ENCODE results near the gene ACTC1.

The ACTC1 gene

DNA sequence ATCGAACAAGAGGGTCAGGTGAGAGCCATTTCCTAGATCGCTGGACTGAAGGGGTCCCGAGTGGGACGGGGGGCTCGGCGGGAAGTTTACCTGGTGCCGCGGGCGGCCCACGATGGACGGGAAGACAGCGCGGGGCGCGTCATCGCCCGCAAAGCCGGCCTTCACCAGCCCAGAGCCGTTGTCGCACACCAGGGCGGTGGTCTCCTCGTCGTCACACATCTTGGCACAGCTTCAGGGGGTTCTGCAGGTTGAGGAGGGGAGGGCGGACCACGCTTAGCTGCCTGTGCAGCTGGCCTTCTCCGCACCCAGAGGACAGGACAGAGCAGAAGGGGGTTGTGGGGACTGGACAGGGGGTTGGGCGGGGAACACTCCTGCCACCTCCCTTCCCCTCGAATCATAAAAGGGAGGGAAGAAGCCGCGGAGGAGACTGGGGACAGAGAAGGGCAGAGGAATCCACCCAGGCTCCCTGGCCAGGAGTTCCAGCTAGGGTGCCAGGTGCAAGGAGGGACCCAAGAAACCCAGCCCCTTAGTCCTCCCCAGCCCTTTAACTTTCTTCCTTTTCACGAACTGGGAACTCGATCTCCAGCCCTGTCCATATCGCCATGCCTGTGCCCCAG is 651 bp downstream of the ACTC1 start:
- Histone ChIP-seq H3K27ac (no peak overlapping the region), H3K36me3 (replicated peaks) (no peaks in the 10 kb centered on the region), H3K4me3 (ENCODE audit: low read depth, low read length) (no peak overlapping the region), H3K27me3 (replicated peaks) (peaks cover 19% of the 10 kb centered on the region)
- DNase-seq, result no peak
- TF ChIP-seq, protein P1, sequence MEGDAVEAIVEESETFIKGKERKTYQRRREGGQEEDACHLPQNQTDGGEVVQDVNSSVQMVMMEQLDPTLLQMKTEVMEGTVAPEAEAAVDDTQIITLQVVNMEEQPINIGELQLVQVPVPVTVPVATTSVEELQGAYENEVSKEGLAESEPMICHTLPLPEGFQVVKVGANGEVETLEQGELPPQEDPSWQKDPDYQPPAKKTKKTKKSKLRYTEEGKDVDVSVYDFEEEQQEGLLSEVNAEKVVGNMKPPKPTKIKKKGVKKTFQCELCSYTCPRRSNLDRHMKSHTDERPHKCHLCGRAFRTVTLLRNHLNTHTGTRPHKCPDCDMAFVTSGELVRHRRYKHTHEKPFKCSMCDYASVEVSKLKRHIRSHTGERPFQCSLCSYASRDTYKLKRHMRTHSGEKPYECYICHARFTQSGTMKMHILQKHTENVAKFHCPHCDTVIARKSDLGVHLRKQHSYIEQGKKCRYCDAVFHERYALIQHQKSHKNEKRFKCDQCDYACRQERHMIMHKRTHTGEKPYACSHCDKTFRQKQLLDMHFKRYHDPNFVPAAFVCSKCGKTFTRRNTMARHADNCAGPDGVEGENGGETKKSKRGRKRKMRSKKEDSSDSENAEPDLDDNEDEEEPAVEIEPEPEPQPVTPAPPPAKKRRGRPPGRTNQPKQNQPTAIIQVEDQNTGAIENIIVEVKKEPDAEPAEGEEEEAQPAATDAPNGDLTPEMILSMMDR (IDR thresholded peaks at IDR 0.05; ENCODE audit: low read depth, low read length, missing control alignments), result no peak
- in situ Hi-C loops (cut with HindIII; ENCODE audit: low pct_ligation_motif_present, low sequenced_read_pairs), result no loop called here

DNA sequence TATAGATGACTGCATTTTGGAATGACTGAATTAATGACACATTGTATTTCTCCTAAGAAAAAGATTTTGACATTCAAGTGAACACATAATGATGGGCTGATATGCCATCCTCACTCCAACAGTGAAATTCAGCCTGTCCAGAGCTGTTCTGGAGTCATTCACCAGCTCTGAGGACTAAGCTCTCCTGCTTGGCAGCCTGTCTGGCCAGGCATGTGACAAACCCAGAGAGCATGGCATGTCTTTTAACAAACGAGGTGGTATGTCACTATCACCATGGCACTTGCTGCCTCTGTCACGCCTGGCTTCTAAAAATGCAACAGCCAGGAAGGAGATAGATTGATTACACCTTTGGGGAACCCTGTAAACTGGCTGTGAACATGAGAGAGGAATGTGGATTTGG is 1.4 kb downstream of the ACTC1 start:
- in situ Hi-C loops (cut with HindIII; ENCODE audit: low pct_ligation_motif_present, low sequenced_read_pairs), result no loop called here
- DNase-seq, result no peak
- Histone ChIP-seq H3K27ac (no peak overlapping the region), H3K36me3 (replicated peaks) (no peaks in the 10 kb centered on the region), H3K27me3 (replicated peaks) (peaks cover 19% of the 10 kb centered on the region), H3K4me3 (ENCODE audit: low read depth, low read length) (no peak overlapping the region)
- TF ChIP-seq, protein P1 (IDR thresholded peaks at IDR 0.05; ENCODE audit: low read depth, low read length, missing control alignments), result no peak

DNA sequence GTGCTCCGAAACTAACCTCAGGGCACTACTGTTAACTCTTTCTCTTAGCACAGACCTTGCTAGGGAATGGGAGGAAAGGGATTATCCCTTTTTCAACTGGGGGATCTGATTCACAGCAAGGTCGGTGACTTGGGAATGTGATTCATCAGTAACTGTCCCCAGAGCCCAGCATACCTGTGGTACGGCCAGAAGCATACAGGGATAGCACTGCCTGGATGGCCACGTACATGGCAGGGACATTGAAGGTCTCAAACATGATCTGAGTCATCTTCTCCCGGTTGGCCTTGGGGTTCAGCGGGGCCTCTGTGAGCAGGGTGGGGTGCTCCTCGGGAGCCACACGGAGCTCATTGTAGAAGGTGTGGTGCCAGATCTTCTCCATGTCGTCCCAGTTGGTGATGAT is 2.3 kb downstream of the ACTC1 start:
- no peak overlapping the region for H3K4me3 ChIP-seq (ENCODE audit: low read depth, low read length)
- TF ChIP-seq, protein P1 (IDR thresholded peaks at IDR 0.05; ENCODE audit: low read depth, low read length, missing control alignments), result no peak
- peaks cover 19% of the 10 kb centered on the region for H3K27me3 ChIP-seq (replicated peaks)
- no peak overlapping the region for H3K27ac ChIP-seq
- no peak for DNase-seq
- in situ Hi-C loops (cut with HindIII; ENCODE audit: low pct_ligation_motif_present, low sequenced_read_pairs), result no loop called here
- no peaks in the 10 kb centered on the region for H3K36me3 ChIP-seq (replicated peaks)

DNA sequence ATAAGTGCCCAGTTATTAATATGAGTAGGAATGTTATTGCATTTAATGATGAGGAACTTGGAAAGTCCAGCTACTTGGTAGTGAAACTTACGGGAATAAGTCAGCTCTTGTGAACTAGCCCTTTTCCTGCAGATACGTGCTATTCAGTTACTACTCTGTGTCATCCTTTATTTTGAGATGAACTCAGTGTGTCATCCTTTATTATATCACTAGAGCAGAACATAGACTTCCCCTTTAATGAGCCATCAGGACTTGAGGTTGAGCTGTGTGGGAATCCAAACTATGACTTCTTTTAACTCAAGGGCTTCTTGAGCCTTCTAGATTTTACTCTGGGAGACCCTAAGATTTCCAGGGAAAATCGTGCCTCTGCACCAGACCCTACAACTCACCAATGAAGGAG is 3.6 kb downstream of the ACTC1 start:
- Histone ChIP-seq H3K36me3 (replicated peaks) (no peaks in the 10 kb centered on the region), H3K4me3 (ENCODE audit: low read depth, low read length) (no peak overlapping the region), H3K27ac (no peak overlapping the region), H3K27me3 (replicated peaks) (peaks cover 19% of the 10 kb centered on the region)
- in situ Hi-C loops (cut with HindIII; ENCODE audit: low pct_ligation_motif_present, low sequenced_read_pairs), result no loop called here
- TF ChIP-seq, protein P1 (IDR thresholded peaks at IDR 0.05; ENCODE audit: low read depth, low read length, missing control alignments), result no peak
- no peak for DNase-seq

DNA sequence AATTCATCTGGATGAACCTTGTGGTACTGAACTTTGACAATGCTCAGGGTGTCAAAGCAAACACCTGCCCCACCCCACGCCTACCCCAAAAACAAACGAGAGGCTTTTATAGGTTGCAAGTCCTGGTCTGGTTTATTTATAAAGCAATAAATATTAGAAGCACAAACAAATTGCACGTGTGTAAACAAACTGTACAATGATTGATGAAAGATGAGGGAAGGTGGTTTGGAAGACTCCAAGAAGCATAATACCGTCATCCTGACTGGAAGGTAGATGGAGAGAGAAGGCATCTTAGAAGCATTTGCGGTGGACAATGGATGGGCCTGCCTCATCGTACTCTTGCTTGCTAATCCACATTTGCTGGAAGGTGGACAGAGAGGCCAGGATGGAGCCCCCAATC is 5.2 kb downstream of the ACTC1 start:
- TF ChIP-seq, protein P1 (IDR thresholded peaks at IDR 0.05; ENCODE audit: low read depth, low read length, missing control alignments), result no peak
- H3K27ac ChIP-seq, result no peak overlapping the region
- no peak overlapping the region for H3K4me3 ChIP-seq (ENCODE audit: low read depth, low read length)
- in situ Hi-C loops (cut with HindIII; ENCODE audit: low pct_ligation_motif_present, low sequenced_read_pairs), result no loop called here
- H3K27me3 ChIP-seq (replicated peaks), result peaks cover 12% of the 10 kb centered on the region
- no peak for DNase-seq
- no peaks in the 10 kb centered on the region for H3K36me3 ChIP-seq (replicated peaks)

DNA sequence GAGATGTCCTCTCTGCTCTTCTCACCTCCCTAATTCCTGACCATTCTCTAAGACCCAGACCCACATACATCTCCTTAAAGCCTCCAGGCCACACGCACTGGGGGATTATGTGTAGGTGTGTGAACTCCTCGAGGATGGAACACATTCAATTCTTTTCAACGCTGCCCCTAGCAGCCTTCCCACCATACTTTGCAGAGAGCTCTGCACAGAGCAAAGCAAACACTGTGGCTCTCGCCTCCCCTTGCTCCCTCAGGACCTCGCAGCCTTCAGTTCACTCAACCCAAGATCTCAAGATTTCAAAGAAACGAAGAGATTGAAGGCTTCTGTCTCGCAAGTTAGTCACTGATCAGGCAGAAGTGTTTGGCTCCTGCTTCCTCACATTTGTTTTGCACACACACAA is 6.0 kb downstream of the ACTC1 start:
- TF ChIP-seq, protein P1 (IDR thresholded peaks at IDR 0.05; ENCODE audit: low read depth, low read length, missing control alignments), result no peak
- H3K27me3 ChIP-seq (replicated peaks), result peaks cover 6% of the 10 kb centered on the region
- DNase-seq, result no peak
- in situ Hi-C loops (cut with HindIII; ENCODE audit: low pct_ligation_motif_present, low sequenced_read_pairs), result no loop called here
- H3K36me3 ChIP-seq (replicated peaks), result no peaks in the 10 kb centered on the region
- H3K4me3 ChIP-seq (ENCODE audit: low read depth, low read length), result no peak overlapping the region
- H3K27ac ChIP-seq, result no peak overlapping the region

Data from brain microvascular endothelial cell (primary cell).